Suppressor macrophage (primary cell): ENCODE data around the gene NUB1.

Experiments used
- DNase-seq, 4 experiments: peaks; one replicate each; pipeline ENCODE4 v3.0.0-alpha.2; 2020 to 2022

Gene NUB1

DNA sequence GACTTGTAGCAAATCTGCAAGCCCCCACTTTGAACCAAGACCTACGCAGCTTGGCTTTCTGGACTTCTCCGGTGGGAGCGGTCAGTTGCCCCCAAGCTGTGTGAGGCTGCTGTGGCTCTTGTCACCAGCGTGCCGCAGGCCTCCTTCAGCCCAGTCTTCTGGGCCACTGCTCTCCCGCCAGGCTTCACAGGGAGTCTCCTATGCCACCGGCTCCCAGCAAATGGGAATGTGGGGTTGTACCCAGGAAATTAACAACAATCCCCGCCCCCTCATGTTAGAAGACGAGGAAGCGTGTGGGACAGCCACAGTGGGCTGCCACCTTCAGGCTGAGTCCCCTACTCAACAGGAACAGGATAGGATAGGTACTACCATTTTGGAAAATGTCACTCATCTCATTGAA is 64.0 kb downstream of the NUB1 start:
- no peak for DNase-seq

GRCh38 chr7:151406051-151406875 is 64.7 kb downstream of the NUB1 start:
- no peak for DNase-seq

DNA sequence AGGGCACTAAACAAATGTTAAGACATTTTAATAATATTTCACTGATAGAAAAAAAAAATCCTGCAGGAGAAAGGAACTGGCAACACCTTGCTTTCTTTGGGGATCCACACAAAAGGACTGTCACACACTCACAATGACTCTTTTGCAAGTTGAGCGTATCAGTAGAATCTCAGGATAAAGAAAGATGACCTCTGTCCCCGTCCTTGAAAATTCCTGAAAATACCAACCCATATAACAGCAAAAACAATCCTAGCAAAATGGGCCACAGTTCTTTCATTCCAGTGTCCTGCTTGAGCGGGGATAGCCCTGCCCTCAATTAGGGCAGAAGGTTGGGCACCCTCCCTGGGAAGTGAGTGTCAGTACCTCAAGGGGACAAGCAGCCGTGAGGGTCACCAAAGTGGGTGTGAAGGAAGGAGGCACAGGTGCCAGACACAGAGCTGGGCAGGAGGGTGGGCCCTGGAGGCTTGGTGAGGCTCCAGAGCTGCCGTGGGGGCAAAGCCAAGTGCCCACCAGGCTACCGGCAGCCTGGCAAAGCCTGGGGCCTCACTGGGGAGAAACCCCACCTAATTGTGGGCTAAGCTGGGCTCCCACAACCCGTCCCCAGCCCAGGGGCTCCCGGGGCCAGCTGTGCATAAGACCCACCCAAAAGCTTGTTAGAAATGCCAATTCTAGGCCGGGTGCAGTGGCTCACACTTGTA is 65.4 kb downstream of the NUB1 start:
- no peak for DNase-seq

DNA sequence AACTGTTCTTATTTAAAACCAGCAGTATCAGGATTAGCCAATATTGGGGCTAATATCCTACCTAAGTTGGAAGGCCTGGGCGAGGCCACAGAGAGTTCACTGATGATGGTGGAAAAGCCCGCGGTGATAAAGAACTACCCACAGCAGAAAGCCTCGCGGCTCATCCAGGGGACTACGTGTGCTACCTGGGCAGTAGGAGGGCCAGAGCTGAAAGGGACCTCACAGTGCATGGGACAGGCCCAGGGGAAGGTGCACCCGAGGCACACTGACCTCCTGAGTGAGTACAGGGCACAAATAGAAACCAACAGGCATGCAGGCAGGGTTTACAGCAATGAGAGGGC is 66.9 kb downstream of the NUB1 start:
- DNase-seq, result no peak

DNA sequence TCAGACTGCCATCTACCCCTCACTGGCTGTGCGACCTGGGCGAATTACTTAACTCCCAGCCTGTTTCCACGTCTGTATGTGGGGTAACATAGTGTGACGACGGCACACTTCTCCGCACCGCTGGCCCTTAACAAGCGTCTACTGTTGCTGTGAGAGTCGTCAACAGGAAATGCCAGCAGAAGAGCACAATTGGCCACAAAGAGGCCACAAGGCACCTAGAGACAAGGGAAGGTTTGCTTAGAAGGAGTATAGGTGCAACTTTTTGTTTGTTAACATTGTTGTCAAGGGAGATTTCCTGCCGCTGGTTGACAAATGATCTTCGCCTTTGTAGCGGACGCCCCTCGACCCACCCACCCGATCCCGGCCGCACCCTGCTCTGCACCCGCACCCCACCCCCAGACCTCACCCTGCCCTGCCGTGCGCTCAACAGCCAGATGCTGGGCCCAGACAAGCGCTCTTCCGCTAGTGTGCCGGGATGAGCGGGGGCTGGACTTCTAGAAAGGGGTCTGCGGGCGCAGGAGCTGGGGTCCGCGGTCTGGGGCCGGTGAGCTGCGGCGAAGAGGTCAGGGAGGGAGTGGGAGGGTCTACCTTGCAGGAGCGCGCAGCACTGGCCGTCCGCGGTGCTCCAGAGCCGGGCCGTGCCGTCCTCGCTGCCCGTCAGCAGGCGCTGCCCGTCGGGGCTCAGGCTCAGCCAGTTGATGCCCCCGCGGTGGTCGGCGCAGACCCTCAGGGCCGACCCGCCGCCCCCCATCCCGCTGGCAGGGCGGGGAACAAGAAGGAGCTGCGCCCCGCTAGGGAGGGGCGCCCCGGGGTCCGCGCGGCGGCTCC is 67.4 kb downstream of the NUB1 start:
- DNase-seq, result peak in 3 of 4 experiments; percentile 14 to 29 (median 21)

GRCh38 chr7:151409667-151410404 is 68.2 kb downstream of the NUB1 start, which contains the start of gene WDR86:
Gene WDR86 (minus strand): TSS chr7:151410038. CDS start chr7:151409589, 449 bp downstream.
- DNase-seq, result peak in 1 of 4 experiments; percentile 23

DNA sequence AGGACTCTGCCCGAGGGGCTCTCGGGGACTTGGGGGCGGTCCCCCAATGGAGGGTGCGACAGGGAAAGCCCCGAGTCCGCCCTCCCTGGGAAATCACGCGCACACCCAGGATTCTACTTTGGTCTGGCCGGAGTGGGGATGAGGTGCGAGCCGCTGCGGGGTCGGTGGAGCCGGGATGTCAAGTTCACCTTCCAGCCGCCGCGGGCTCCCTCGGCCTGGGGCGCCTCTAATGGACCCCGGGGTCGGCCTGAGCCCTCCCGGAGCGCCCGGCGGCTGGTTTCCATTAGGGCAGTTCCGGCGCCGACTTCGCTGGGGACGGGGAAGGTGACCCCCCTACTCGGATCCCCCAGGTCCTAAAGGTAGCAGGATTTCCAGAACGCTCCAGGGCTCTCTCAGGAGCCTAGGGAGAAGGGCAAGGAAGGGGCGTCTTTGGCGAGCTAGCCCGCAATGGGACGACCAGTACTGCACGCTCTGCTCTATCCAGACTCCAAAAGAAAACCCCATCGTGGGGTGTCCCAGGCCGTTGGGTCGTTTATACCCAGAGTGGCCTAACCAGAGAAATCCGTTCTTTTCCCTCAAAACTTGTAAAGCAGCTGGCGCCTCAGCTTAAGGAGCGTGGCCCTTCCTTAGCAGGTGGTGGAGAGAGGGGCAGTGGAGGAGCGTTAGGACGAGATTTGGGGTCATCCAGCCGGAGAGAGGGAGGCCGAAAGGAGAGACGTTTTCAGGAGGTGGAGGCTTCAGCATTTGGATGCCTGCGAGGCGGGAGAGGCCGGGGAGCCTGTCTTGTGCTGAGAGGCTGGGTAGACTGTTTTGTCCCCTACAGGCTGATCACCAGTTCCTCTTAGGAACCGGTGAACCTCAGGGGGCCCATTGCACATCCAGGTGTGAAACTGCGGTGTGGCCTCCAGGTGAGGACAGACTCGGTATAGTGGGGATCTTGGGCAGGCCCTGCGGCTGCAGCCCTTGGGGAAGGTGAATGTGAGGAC is 69.1 kb downstream of the NUB1 start:
- no peak for DNase-seq

DNA sequence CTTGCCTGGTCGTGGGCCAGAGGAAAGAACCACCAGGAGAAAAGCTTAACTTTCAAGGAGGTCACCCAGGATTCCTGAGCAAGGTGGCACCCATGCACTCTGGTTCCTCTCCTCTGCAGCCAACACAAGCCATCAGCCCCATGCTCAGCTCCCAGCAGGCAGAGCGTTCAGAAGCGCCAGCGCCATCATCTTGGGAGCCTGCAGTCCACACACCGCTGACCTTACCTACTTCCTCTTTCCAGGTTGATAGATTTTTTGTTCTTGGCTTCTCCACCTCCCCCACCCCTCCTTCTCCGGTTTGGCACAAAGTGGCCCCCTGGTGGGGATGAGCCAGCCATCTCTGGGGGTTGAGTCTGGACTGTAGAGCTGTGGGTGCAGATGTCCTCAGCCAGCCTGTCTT is 69.9 kb downstream of the NUB1 start:
- peak in 2 of 4 experiments; percentile 24 to 28 for DNase-seq

GRCh38 chr7:151412318-151412717 is 70.7 kb downstream of the NUB1 start:
- no peak for DNase-seq

GRCh38 chr7:151413241-151413640 is 71.6 kb downstream of the NUB1 start:
- no peak for DNase-seq

DNA sequence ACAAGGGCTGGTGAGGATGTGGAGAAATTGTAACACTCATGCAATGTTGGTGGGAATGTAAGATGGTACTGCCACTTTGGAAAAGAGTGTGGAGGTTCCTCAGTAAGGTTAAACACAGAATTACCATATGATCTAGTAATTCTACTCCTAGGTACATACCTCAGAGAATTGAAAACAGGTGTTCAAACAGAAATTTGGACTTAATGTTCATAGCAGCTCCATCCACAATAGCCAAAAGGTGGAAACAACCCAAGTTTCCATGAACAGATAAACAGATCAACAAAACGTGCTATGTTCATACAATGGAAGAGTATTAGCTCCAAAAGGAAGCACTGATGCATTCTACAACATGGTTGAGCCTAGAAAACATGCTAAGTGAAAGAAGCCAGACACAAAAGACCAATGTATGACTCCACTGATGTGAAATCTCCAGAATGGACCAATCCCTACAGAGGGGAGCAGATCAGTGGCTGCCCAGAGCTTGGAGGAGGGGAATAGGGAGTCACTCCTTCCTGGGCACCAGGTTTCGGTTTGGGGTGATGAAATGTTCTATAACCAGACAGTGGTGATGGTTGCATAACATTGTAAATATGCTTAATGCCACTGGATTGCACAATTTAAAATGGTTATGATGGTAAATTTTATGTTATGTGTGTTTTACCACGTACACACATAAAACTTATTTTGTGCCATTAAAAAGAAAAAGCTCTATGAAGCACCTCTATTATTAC is 73.9 kb downstream of the NUB1 start:
- peak; percentile 69 to 91 (median 78) for DNase-seq

GRCh38 chr7:151416112-151416940 is 74.7 kb downstream of the NUB1 start:
- DNase-seq, result peak in 1 of 4 experiments; percentile 17

GRCh38 chr7:151416941-151417315 is 75.3 kb downstream of the NUB1 start:
- peak in 3 of 4 experiments; percentile 32 to 47 (median 38) for DNase-seq

DNA sequence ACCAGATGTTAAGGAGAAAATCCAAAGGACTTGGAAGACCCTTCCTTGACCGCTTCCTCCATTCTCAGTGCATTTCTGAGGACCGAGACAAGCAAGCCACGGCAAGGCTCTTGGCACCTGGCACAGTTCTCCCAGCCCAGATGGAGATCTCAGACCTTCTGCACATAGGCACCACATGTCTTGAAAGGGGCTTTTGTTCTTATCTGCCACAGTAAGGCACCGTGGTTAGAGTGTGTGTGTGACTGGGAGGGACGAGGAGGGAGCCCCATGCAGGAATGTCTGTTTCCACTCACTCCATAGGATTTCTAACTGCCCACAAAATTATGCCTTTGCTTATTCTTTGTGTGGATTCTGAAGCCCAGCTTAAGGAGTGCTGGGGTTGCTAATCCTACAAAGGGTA is 78.5 kb downstream of the NUB1 start:
- no peak for DNase-seq

GRCh38 chr7:151422212-151422611 is 80.6 kb downstream of the NUB1 start:
- no peak for DNase-seq

DNA sequence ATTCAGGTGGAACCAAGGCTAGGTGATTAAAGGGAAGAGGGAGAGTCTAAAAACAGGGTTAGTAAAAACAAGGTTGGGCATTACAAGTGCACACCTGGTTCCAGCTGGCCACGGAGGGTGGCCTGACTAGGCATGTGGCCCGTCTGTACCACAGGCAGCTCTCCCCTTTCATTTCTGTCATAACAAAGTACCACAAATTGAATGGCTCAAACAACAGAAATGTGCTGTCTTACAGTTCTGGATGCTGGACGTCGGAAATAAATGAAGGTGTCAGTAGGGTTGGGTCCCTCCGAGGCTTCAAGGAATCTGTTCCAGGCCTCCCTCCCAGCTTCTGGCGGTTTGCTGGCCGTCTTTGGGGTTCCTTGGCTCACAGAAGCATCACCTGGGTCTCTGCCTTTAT is 81.6 kb downstream of the NUB1 start:
- DNase-seq, result no peak

GRCh38 chr7:151423936-151424335 is 82.3 kb downstream of the NUB1 start:
- DNase-seq, result no peak

DNA sequence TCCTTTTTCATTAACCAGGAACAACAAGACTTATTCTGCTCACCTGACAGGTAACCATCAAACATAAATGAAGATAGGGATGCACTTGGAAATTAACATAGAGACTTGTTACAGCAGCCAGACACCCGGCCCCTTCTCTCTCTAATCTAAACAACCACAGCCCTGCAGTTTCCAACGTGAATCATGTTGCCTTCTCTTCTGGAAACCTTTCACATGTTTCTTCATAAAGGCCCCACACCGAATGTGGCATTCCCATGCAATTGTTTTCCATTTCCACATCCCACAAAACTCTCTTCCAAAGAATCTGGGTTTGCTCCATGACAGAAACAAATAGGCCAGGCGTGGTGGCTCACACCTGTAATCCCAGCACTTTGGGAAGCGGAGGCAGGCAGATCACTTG is 83.2 kb downstream of the NUB1 start:
- no peak for DNase-seq

GRCh38 chr7:151425670-151426440 is 84.2 kb downstream of the NUB1 start:
- no peak for DNase-seq
